HL-60 (cell line): ENCODE data around the gene DYNLT4.

ENCODE experiments used
- GABPA ChIP-seq: IDR thresholded peaks from 2 replicates; pipeline ENCODE4 v1.6.1; 2012; ENCODE audit warnings: low read depth
- TF ChIP-seq, protein P1 (sequence below): IDR thresholded peaks from one replicate; pipeline ENCODE4 v1.5.1; 2011; ENCODE audit warnings: low read length, control low read depth, inconsistent platforms; ENCODE audit not compliant: insufficient read depth
- TF ChIP-seq, protein P2 (sequence below): IDR thresholded peaks from 2 replicates; pipeline ENCODE4 v1.6.1; 2012; ENCODE audit warnings: low read depth; ENCODE audit not compliant: insufficient replicate concordance

DNA sequence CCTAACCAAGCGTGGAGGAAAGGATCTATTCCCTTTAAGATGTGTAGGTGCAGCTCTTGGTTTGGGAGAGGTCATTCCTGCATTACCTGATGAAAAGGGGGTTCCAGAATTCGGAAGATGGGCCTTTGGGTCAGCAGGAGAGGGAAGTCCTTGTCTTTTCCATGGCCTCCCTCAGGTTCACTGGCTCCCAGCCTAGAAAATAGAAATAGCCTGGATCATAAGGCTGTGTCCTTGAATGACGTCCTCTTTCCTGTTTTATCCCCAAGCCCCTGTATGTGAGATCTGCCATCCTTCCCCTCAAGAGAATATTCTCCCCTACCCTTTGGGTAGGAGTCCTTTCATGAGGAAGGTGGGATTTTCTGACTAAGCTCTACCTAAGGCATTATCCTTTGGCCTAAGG is 46.3 kb downstream of the DYNLT4 start:
- TF ChIP-seq, protein P1, sequence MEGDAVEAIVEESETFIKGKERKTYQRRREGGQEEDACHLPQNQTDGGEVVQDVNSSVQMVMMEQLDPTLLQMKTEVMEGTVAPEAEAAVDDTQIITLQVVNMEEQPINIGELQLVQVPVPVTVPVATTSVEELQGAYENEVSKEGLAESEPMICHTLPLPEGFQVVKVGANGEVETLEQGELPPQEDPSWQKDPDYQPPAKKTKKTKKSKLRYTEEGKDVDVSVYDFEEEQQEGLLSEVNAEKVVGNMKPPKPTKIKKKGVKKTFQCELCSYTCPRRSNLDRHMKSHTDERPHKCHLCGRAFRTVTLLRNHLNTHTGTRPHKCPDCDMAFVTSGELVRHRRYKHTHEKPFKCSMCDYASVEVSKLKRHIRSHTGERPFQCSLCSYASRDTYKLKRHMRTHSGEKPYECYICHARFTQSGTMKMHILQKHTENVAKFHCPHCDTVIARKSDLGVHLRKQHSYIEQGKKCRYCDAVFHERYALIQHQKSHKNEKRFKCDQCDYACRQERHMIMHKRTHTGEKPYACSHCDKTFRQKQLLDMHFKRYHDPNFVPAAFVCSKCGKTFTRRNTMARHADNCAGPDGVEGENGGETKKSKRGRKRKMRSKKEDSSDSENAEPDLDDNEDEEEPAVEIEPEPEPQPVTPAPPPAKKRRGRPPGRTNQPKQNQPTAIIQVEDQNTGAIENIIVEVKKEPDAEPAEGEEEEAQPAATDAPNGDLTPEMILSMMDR = no peak
- no peak for TF ChIP-seq GABPA
- TF ChIP-seq, protein P2, sequence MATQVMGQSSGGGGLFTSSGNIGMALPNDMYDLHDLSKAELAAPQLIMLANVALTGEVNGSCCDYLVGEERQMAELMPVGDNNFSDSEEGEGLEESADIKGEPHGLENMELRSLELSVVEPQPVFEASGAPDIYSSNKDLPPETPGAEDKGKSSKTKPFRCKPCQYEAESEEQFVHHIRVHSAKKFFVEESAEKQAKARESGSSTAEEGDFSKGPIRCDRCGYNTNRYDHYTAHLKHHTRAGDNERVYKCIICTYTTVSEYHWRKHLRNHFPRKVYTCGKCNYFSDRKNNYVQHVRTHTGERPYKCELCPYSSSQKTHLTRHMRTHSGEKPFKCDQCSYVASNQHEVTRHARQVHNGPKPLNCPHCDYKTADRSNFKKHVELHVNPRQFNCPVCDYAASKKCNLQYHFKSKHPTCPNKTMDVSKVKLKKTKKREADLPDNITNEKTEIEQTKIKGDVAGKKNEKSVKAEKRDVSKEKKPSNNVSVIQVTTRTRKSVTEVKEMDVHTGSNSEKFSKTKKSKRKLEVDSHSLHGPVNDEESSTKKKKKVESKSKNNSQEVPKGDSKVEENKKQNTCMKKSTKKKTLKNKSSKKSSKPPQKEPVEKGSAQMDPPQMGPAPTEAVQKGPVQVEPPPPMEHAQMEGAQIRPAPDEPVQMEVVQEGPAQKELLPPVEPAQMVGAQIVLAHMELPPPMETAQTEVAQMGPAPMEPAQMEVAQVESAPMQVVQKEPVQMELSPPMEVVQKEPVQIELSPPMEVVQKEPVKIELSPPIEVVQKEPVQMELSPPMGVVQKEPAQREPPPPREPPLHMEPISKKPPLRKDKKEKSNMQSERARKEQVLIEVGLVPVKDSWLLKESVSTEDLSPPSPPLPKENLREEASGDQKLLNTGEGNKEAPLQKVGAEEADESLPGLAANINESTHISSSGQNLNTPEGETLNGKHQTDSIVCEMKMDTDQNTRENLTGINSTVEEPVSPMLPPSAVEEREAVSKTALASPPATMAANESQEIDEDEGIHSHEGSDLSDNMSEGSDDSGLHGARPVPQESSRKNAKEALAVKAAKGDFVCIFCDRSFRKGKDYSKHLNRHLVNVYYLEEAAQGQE = no peak
